ENCODE data around the gene HDAC2. TPM values are rescaled to one million over a fixed set of nuclear protein-coding genes. Genes with fewer than 3 reads are reported as not detected.

HDAC2 gene
- total RNA-seq, 2 experiments from 2014 or later: 115 to 125 TPM

GRCh38 chr6:113908801-113909200 lies 62.1 kb downstream of the HDAC2 start:
- Mint-ChIP-seq H3K27ac (no peak overlapping the region), H3K9me3 (no peaks in the 10 kb centered on the region), H3K27me3 (no peaks in the 10 kb centered on the region), H3K4me1 (no peaks in the 10 kb centered on the region), H3K36me3 (no peaks in the 10 kb centered on the region), H3K4me3 (no peak overlapping the region)
- DNase-seq: no peak

- H3K27me3 Mint-ChIP-seq: no peaks in the 10 kb centered on the region
- no peaks in the 10 kb centered on the region for H3K36me3 Mint-ChIP-seq
- no peak for DNase-seq
- H3K4me3 Mint-ChIP-seq: no peak overlapping the region
- no peaks in the 10 kb centered on the region for H3K4me1 Mint-ChIP-seq
- H3K9me3 Mint-ChIP-seq: no peaks in the 10 kb centered on the region
- no peak overlapping the region for H3K27ac Mint-ChIP-seq
Measured at GRCh38 chr6:113907102-113907815, 63.7 kb downstream of the HDAC2 start.

- no peak overlapping the region for H3K4me3 Mint-ChIP-seq
- no peaks in the 10 kb centered on the region for H3K9me3 Mint-ChIP-seq
- H3K27ac Mint-ChIP-seq: no peak overlapping the region
- DNase-seq: no peak
- no peaks in the 10 kb centered on the region for H3K36me3 Mint-ChIP-seq
- no peaks in the 10 kb centered on the region for H3K4me1 Mint-ChIP-seq
- no peaks in the 10 kb centered on the region for H3K27me3 Mint-ChIP-seq
Measured at GRCh38 chr6:113903666-113904330, 67.2 kb downstream of the HDAC2 start.

- Mint-ChIP-seq H3K9me3 (no peaks in the 10 kb centered on the region), H3K4me1 (no peaks in the 10 kb centered on the region), H3K36me3 (no peaks in the 10 kb centered on the region), H3K27me3 (peaks cover 5% of the 10 kb centered on the region), H3K27ac (no peak overlapping the region), H3K4me3 (no peak overlapping the region)
- no peak for DNase-seq
Measured at GRCh38 chr6:113901482-113901881, 69.5 kb downstream of the HDAC2 start.

- Mint-ChIP-seq H3K36me3 (no peaks in the 10 kb centered on the region), H3K4me3 (no peak overlapping the region), H3K9me3 (peaks cover 2% of the 10 kb centered on the region), H3K27me3 (peaks cover 10% of the 10 kb centered on the region), H3K4me1 (no peaks in the 10 kb centered on the region), H3K27ac (no peak overlapping the region)
- no peak for DNase-seq
Measured at GRCh38 chr6:113894712-113895674, 76.0 kb downstream of the HDAC2 start.

- no peaks in the 10 kb centered on the region for H3K4me1 Mint-ChIP-seq
- H3K36me3 Mint-ChIP-seq: no peaks in the 10 kb centered on the region
- DNase-seq: no peak
- no peak overlapping the region for H3K4me3 Mint-ChIP-seq
- H3K27me3 Mint-ChIP-seq: peaks cover 10% of the 10 kb centered on the region
- no peak overlapping the region for H3K27ac Mint-ChIP-seq
- H3K9me3 Mint-ChIP-seq: peaks cover 2% of the 10 kb centered on the region
Measured at GRCh38 chr6:113893866-113894265, 77.1 kb downstream of the HDAC2 start.

- Mint-ChIP-seq H3K4me1 (no peaks in the 10 kb centered on the region), H3K9me3 (peaks cover 2% of the 10 kb centered on the region), H3K36me3 (no peaks in the 10 kb centered on the region), H3K27ac (no peak overlapping the region), H3K4me3 (no peak overlapping the region), H3K27me3 (peaks cover 10% of the 10 kb centered on the region)
- DNase-seq: no peak
Measured at GRCh38 chr6:113893451-113893850, 77.5 kb downstream of the HDAC2 start.

GRCh38 chr6:113888956-113889630 lies 81.9 kb downstream of the HDAC2 start:
- Mint-ChIP-seq H3K9me3 (peaks cover 2% of the 10 kb centered on the region), H3K36me3 (no peaks in the 10 kb centered on the region), H3K27ac (no peak overlapping the region), H3K4me3 (no peak overlapping the region), H3K27me3 (peaks cover 2% of the 10 kb centered on the region), H3K4me1 (no peaks in the 10 kb centered on the region)
- DNase-seq: no peak

GRCh38 chr6:113888493-113888892 lies 82.5 kb downstream of the HDAC2 start:
- DNase-seq: no peak
- Mint-ChIP-seq H3K36me3 (no peaks in the 10 kb centered on the region), H3K4me3 (no peak overlapping the region), H3K27me3 (no peaks in the 10 kb centered on the region), H3K27ac (no peak overlapping the region), H3K9me3 (peaks cover 2% of the 10 kb centered on the region), H3K4me1 (no peaks in the 10 kb centered on the region)

- H3K4me1 Mint-ChIP-seq: no peaks in the 10 kb centered on the region
- no peaks in the 10 kb centered on the region for H3K9me3 Mint-ChIP-seq
- no peaks in the 10 kb centered on the region for H3K27me3 Mint-ChIP-seq
- H3K4me3 Mint-ChIP-seq: no peak overlapping the region
- H3K27ac Mint-ChIP-seq: no peak overlapping the region
- DNase-seq: no peak
- H3K36me3 Mint-ChIP-seq: no peaks in the 10 kb centered on the region
Measured at GRCh38 chr6:113886512-113886911, 84.4 kb downstream of the HDAC2 start.

GRCh38 chr6:113884011-113884410 lies 86.9 kb downstream of the HDAC2 start:
- DNase-seq: no peak
- Mint-ChIP-seq H3K9me3 (no peaks in the 10 kb centered on the region), H3K4me1 (no peaks in the 10 kb centered on the region), H3K27me3 (peaks cover 15% of the 10 kb centered on the region), H3K36me3 (no peaks in the 10 kb centered on the region), H3K4me3 (no peak overlapping the region), H3K27ac (no peak overlapping the region)

Other genes with a start within 250 kb of the HDAC2 start
- gene MARCKS, start 113.8 kb downstream of the HDAC2 start, total RNA-seq: under 1 TPM; 0.62 to 0.70 TPM

Data from activated naive CD8-positive, alpha-beta T cell treated with anti-CD3 and anti-CD28 coated beads for 36 hours (primary cell).